D721Med (cell line): ENCODE results near the gene DGCR6L.

Experiments used
- DNase-seq: peaks from one replicate; pipeline ENCODE4 v3.0.0; 2011; ENCODE audit warnings: low spot score; ENCODE audit not compliant: insufficient read length
- FAIRE-seq: peaks from 2 replicates; lab custom pipeline; 2011; peaks lifted over from hg19 to GRCh38; lab: Jason Lieb, UNC
- TF ChIP-seq, protein P1 (sequence below): IDR thresholded peaks from 2 replicates; pipeline ENCODE4 v1.5.1; 2012; ENCODE audit warnings: mild to moderate bottlenecking, control low read depth; ENCODE audit not compliant: insufficient read depth; ENCODE audit errors: missing control alignments

The DGCR6L gene

DNA sequence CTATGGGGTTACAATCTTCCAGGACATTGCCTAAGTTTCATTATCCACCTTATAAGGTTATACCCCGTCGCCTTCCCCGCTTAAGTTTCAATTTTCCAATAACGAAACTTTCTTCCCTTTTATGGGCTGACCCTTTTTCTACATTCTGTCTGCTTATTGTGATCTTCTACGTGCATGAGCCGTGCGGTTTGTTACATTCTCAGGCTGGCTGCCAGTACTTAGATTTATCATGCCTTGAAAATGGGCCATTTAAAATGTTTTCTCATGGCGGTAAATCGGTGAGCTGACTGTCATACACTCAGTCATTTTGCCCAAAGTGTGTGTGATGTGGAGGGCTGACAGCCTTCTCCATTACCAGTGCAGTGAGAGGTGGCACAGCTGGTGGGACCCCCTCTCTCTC is 23.3 kb downstream of the DGCR6L start:
- TF ChIP-seq, protein P1, sequence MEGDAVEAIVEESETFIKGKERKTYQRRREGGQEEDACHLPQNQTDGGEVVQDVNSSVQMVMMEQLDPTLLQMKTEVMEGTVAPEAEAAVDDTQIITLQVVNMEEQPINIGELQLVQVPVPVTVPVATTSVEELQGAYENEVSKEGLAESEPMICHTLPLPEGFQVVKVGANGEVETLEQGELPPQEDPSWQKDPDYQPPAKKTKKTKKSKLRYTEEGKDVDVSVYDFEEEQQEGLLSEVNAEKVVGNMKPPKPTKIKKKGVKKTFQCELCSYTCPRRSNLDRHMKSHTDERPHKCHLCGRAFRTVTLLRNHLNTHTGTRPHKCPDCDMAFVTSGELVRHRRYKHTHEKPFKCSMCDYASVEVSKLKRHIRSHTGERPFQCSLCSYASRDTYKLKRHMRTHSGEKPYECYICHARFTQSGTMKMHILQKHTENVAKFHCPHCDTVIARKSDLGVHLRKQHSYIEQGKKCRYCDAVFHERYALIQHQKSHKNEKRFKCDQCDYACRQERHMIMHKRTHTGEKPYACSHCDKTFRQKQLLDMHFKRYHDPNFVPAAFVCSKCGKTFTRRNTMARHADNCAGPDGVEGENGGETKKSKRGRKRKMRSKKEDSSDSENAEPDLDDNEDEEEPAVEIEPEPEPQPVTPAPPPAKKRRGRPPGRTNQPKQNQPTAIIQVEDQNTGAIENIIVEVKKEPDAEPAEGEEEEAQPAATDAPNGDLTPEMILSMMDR = no peak

DNA sequence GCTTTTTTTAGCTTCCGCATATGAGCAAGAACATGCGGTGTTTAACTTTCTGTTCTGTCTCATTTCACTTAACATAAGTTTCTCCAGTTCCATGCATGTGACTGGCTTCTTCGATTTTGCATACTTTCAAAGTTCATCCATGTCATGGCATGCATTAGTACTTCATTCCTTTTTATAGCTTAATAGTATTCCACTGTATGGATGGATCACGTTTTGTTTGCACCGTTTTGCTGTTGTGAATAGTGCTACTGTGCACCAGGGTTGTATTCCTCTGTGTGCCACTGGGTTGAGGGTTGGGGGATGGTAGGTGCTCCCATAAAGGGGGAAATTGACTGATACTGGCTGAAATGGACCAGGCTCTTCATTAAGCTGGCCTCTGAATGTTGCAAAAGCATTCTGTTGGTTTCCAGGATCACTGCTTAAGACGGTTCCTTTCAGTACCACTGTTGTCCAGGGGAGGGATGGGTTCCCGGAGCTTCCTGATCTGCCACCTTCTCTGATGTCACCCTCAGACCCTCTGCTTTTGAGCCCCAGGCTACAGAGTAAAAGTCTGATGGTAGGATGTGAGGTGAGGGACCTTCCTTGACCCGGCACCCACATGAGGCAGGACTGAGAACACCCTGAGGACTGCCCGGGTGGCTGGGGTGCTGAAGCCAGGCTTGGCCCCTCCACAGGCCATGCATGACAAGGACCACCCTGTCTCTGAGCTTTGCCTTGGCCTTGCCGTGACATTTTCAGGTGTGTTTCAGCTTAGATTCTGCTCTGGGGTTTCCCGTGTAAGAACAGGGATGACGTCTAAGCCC is 24.4 kb downstream of the DGCR6L start:
- FAIRE-seq = no peak
- TF ChIP-seq, protein P1 = no peak
- DNase-seq = no peak

More for the DNA sequence above, 23.3 kb downstream of the DGCR6L start:
- FAIRE-seq (no peak), DNase-seq (no peak)

DNA sequence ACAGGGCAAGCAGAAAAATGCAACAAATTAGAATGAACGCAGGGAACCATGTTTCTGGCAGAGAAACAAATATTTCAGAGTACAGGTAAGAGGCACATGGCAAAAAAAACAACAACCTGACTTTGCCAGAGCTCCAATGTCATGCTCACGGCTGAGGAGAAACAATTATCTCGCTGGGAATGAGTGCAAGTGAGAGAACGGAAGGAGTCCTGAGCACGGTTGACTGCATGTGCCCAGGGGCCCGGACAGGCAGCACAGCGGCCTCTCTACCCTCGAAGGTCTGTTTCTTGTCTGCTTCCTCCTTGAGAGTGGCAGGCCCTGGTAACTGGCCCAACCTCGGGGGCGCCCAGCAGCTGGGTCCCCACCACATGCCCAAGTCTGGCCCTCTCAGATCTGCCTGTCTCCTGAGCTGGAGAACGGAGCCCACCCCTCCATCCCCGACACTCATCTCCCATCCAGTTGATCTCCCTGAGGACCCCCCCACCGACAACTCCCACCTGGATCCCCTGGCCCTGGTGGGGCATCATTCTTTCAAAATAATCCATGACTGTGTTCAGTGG is 27.1 kb downstream of the DGCR6L start:
- FAIRE-seq = no peak

DNA sequence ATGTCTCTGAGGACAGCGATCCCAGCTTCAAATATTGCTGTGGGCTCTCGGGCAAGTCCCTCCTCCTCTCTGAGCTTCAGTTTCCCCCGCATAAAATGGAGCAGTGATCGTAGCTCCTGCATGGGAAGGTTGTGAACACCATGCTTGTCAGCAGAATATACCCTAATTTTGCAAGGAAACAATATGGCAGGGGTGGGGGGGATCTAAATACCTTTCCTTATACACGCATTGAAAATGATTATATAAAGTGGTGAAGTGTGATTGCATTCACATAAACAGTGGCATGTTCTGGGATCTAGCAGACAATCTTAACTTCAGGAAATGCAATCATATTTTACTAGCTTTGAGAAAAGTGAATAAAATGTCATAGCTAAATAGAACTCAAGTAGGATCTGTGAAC is 27.8 kb downstream of the DGCR6L start:
- no peak for DNase-seq
- TF ChIP-seq, protein P1 = no peak
- no peak for FAIRE-seq

More for the DNA sequence above, 27.1 kb downstream of the DGCR6L start:
- no peak for DNase-seq
- TF ChIP-seq, protein P1 = no peak

DNA sequence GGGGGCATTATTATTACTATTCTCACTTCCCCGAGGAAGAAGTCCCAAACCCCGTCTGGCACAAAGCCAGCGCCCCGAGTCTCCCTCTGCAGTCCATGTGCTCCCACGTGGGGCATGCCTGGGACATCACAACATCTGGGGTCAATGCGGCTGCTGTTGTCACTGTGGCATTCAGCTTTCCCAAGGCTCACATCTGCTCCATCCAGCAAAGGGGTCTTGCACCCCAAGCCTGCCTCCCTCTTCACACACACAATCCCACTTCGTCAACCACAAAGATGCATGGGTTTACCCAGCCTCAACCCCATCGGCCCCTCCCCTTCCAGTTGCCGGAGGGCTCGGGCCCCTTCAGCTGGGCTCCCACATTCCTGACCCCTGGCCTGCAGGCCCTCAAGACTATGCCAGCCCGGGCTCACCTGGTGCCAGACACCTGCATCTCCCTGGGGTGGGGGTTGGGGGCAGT is 28.2 kb downstream of the DGCR6L start:
- no peak for FAIRE-seq

DNA sequence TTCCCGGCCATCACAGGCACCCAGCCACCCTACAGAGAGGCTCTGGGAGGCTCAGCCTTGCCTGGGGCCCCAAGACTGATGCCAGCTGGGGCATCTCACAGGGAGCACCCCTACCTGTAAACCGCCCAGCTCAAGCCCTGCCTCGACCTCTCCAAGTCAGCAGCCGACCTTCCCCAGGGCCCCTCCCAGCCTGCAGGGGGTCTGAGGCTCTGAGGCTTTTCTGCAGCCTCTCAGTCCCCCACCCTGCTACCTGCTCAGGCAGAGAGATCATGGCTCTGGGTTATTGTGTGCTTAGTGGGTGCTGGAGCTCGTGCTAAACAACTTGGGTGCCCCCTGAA is 28.6 kb downstream of the DGCR6L start:
- no peak for FAIRE-seq
- no peak for DNase-seq
- TF ChIP-seq, protein P1 = no peak

More for the DNA sequence above, 28.2 kb downstream of the DGCR6L start:
- DNase-seq = no peak
- TF ChIP-seq, protein P1 = no peak
